HG03439 (cell line): ENCODE data around the gene C1GALT1.
"Not testable (repeated sequence)": the region's sequence is repeated elsewhere in the genome, so short reads cannot be mapped to it uniquely, and the experiment has no call there.

Experiments used
- ATAC-seq: cut with Tn5 transposase; IDR thresholded peaks from one replicate; pipeline ENCODE4 v1.9.1; 2021; ENCODE audit warnings: mild to moderate bottlenecking, moderate library complexity; ENCODE audit not compliant: unreplicated experiment

The C1GALT1 gene

GRCh38 chr7:7166318-7166717 lies 16.0 kb upstream of the C1GALT1 start:
- ATAC-seq: no peak

DNA sequence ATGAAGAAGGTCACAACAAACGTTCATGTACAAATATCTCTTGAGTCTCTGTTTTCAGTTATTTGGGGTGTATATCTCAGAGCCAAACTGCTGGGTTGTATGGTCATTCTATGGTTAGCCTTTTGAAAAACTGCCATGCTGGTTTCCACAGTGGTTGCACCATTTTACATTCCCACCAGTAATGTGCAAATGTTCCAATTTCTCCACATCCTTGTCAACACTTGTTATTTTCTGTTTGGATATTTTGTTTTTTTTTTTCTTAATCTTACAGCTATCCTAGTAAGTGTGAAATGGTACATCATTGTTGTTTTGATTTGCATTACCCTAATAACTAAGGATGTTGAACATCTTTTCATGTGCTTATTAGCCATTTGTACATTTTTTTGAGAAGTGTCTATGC lies 13.0 kb upstream of the C1GALT1 start:
- no peak for ATAC-seq

DNA sequence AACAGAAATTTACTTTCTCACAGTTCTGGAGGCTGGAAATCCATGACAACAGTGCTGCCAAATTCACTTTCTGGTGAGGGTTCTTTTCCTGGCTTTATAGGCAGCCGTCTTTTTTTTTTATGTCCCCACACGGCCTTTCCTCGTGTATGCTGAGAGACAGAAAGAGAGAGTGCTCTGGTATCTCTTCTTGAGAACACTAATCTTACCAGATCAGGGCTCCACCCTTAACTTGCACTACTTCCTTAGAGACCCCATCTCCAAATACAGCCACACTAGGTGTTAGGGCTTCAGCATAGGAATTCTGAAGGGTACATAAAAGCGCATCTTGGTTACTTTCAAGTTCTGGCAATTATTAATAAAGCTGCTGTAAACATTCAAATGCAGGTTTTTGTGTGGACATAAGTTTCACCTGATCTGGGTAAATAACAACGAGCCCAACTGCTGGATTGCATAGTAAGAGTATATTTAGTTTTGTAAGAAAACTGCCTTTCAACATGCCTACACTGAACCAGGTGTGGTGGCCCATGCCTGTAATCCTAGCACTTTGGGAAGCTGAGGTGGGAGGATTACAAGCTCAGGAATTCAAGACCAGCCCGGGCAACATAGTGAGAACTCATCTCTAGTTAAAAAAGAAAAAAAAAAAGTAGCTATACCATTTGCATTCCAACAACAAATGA lies 8.2 kb upstream of the C1GALT1 start:
- no peak for ATAC-seq

DNA sequence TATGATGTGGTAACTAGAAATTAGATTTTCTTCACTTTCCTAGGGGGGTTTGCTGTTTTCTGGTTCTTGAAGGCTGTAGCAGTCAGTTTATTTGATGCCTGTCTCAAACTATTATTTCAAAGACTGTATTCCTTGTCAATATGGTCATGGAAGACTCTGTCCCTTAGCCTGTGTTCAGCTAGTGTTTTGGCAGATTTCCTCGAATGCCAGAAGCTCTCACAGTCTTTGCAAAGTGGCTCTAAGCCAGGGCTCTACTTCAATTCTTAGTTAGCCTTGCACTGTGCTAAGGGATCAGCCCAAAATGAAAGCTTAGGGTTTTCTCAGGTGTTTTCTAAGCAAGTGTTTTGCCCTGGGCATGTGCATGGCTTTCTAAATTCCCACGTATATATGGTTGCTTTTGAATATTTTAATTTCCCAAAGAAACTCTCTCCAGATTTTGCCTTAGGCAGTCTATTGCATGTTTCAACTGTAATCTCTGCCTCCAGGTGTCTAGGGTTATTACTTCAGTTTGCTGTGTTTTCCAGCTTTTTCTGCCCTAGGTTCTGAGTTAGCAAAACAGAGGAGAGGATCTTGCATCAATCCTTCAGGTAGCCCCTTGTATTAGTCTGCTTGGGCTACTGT lies 7.2 kb upstream of the C1GALT1 start:
- ATAC-seq: no peak

DNA sequence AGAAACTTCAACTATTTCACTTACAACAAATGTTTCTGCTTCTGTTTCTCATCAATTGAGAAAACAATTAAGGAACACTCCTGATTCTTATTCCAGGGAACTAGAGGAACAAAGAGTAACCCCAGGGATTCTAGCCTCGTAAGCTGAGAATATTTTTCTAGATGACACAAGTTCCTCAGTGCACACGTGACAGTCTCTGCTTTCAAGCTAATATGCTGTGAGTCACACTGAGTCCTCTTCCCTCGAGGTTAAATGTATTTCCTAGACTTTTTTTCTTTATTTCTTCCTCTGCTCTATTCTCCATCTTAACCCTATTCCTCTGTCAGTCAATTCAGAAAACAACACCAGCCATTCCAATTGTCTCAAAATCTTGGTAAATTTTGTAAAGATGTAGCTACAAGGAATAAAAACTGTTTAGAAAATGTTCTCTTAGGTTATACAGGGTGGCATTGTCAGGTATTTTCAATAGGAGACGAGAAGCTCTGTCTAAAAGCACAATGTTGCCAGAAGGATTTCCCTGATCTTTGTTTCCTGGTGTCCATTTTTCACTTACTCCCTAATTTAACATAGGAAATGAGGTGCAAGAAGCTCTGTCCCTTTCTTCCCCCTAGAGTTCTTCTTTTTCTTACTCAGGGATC lies 5.8 kb upstream of the C1GALT1 start:
- ATAC-seq: no peak

DNA sequence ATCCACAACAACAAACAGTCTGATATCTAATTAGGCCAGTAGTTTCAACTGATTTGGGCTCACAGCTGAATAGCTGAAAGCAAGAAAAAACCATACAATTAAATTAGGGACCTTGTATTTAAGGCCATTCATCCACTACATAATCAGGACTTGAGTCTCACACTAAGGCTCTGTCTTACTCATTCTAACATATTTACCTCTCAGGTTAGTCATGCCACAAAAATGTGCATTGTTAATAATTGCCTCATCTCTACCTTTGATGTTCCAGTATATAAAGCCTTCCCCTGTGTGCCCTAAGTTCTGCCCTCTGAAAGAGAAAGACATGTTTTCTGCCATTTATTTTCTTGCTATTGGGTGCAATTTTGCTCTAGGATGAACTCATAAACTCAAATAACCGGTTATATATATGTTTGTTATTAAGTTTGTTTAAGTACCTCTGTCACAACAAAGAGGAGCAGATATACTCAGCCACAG lies 5.3 kb upstream of the C1GALT1 start:
- ATAC-seq: no peak

- ATAC-seq: no peak
Measured at GRCh38 chr7:7178081-7178480, 4.3 kb upstream of the C1GALT1 start.

DNA sequence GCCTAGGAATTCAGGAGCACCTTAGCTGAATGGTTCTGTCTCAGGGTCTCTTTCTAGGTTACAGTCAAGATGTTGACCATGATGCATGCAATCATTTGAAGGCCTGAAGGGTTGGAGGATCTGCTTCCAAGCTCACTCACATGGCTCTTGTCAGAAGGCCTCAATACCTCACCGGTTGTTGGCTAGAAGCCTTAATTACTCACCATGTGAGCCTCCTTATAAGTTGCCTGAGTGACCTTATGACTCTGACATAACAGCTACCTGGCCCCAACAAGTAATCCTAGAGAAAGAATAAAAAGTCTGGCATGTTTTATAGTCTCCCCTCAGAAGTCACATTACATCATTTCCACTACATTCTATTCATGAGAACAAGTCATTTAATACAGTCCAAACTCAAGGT lies 3.4 kb upstream of the C1GALT1 start:
- no peak for ATAC-seq

DNA sequence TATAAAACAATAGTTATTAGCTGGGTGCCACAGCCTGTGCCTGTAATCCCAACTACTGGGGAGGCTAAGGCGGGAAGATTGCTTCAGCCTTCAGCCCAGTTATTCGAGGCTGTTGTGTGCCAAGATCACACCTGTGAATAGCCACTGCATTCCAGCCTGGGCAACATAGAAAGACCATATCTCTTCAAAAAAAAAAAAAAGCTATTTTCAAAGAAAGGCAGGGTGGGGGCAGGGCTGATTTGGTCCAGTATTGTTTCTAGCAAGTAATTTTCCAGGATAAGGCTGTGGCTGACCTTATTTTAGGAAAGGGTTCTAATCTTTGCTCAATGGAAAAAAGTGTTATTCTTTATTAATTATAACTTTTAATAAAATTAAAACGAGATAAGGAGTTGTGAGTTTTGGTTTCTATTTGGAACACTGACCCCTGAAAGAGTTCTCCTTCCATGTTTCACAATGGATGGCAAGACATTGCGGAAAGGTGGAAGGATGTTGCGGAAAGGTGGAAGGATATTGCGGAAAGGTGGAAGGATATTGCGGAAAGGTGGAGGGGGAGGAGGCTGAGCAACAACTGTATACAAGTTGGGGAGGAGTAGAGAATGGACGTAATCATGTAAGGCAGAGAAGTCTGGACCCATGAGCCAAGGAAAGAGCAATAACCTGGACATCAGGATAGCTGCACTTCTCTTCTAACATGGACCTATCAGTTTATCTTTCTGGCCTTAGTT lies 1.5 kb upstream of the C1GALT1 start:
- ATAC-seq: no peak

DNA sequence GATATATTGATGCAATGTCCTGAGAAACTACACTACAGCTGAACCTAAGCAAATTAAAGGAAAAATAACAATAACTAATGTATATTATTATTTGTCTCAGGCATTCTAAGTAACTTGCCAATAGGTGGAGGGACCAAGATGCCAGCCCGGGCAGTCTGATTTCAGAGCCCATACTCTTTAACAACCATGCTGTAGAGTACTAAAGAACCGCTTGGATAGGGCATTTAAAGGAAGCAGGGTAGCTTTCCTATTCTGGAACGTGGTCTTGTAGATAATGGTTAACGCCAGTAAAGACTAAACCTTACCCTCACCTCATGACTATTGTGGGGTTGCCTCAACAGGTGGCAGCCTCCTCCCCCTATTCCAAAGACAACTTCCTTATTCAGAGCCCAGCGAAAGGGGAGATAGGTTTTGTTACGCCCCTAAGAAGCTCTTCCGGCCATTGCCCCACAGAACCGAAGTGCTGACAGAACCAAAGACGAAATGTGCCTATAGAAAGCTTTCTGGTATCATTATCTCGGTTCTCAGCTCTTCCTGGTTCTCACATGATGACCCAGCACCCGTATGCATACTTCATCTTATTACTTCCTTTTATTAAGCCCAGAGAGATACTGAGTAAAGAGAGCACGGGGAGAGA lies 707 bp upstream of the C1GALT1 start:
- ATAC-seq: peak; percentile 32

- ATAC-seq: peak; percentile 37
Measured at GRCh38 chr7:7183061-7183837, 905 bp downstream of the C1GALT1 start.

DNA sequence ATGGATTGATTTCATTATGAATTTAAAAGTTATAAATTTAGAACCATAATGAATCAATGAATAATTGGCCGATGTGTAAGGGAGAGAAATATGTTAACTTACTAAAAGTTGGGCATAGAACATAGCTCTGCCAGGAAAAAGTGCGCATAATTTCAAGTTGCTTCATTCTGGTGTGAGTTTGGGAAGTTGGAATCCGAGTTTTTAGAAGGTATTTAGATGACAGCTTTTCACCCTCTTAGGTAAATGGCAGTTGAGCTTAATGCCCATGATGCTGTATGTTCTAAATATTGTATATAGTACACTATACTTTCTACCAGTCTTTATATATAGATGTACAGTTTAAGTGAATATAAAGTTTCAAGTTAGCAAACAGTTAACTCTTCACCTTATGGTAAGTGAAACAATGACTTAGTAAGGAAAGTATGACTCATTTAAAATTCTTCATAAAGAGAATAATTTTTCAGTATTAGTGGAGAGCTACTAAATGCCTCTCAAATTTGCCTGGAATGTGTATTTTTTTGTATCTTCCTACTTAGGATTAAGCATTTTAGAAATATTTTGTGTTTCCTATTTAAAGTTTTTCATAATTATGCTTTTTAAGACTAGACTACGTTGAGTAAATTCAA lies 1.6 kb downstream of the C1GALT1 start:
- ATAC-seq: no peak

DNA sequence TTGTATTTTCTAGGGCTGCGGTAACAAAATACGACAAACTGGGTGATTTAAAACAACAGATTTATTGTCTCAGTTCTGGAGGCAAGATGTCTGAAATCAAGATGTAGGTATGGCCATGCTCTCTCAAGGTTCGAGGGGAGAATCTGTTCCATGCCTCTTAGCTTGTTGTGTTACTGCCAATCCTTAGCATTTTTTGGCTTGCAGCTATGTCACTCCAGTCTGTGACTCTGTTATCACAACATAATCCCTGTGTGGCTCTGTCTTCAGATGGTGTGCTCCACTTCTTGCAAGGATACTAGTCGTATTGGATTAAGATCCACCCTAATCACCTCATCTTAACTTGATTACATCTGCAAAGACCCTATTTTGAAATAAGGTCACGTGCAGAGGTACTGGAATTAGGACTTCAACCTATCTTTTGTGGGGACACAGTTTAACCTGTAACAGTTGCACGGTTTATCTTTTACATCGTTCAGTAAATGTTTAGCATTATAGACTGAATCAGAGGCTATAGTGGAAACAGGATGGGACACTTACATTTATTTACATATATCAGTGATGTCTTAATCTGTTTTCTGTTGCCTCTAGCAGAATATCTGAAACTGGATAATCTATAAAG lies 3.1 kb downstream of the C1GALT1 start:
- ATAC-seq: no peak

- no peak for ATAC-seq
Measured at GRCh38 chr7:7188091-7188490, 5.7 kb downstream of the C1GALT1 start.

DNA sequence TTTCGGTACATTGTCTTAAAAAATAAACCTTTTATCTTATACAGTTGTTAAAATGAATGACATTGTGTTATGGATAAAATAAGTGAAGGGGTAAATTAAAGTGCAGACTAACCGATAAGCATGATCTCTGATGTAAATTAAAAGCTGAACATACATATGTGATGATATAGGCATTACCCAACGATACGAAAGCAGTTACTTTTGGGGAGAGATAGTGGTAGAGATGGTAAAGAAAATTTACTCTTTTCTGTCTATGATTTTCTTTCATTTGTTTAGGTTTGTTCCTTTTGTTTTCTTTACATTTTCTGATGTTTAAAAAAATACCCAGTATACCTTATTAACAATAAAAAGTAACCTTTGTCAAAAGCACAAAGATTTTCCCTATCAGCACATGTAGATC lies 6.4 kb downstream of the C1GALT1 start:
- no peak for ATAC-seq

- ATAC-seq: no peak
Measured at GRCh38 chr7:7190142-7190541, 7.8 kb downstream of the C1GALT1 start.

DNA sequence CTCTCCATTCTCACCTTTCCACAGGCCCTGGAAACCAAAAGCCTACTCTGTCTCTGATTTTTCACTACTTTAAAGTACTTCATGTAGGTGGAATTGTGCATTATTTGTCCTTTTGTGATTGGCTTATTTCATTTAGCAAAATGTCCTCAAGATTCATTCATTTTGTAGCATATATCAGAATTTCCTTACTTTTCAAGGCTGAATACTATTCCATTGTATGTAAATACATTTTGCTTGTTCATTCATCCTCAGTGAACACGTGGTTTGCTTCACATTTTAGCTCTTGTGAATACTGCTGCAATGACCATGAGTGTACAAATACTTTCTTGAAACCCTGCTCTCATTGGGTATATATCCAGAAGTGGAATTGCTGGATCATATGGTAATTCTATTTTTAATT lies 8.8 kb downstream of the C1GALT1 start:
- no peak for ATAC-seq

DNA sequence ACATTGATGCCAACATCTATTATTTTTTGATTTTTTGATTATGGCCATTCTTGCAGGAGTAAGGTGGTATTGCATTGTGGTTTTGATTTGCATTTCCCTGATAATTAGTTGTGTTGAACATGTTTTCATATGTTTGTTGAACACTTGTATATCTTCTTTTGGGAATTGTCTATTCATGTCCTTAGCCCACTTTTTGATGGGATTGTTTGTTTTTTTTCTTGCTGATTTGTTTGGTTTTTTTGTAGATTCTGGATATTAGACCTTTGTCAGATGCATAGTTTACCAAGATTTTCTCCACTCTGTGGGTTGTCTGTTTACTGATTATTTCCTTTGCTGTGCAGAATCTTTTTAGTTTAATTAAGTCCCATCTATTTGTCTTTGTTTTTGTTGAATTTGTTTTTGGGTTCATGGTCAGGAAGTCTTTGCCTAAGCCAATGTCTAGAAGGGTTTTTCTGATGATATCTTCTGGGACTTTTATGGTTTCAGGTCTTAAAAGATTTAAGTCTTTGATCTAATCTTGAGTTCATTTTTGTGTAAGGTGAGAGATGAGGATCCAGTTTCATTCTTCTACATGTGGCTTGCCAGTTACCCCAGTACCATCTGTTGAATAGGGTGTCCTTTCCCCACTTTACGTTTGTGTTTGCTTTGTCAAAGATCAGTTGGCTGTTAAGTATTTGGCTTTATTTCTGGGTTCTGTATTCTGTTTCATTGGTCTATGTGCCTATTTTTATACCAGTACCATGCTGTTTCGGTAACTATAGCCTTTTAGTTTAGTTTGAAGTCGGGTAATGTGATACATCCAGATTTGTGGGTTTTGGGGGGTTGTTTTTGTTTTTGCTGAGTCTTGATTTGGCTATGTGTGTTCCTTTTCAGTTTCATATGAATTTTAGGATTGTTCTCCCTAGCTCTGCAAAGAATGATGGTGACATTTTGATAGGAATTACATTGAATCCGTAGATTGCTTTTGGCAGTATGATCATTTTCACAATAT lies 10.7 kb downstream of the C1GALT1 start:
- ATAC-seq: not testable (repeated sequence)
